SK-N-SH (cell line): ENCODE measurements around the gene ARIH2. TPM values are rescaled to one million over a fixed set of nuclear protein-coding genes. Genes with fewer than 3 reads are reported as not detected.
A peak's percentile ranks its signal among the peaks of the same experiment; 100 is the strongest.

Experiments
- CTCF ChIA-PET: fragments of 300-600, 350-600 bp; formaldehyde crosslinking; extraction: SDS; loops from one replicate; lab custom pipeline; 2021; lab: Yijun Ruan, JAX
- POLR2A ChIA-PET: fragments of 350-600 bp; sonication (Branson Sonifier 250); formaldehyde crosslinking; extraction: SDS; loops from one replicate; lab custom pipeline; 2020; ENCODE audit warnings: antibody characterized with exemption, inconsistent platforms; lab: Yijun Ruan, JAX
- DNase-seq: peaks from one replicate; pipeline ENCODE4 v3.0.0; 2012
- H2AFZ ChIP-seq: fragments of 200-600 bp; sonication (generic); 2 replicates; pipeline ENCODE4 v1.8.1; 2016; ENCODE audit warnings: antibody characterized with exemption, mild to moderate bottlenecking, low read depth
- H3F3A ChIP-seq: fragments of 200-600 bp; sonication (generic); replicated peaks from 2 replicates; pipeline ENCODE3; 2016; ENCODE audit warnings: antibody characterized with exemption, mild to moderate bottlenecking; ENCODE audit not compliant: insufficient read depth
- H3K27ac ChIP-seq, 2 experiments: fragments of 200-500 bp in 1 of 2; fragments of 200-600 bp in 1 of 2; sonication (Bioruptor generic) in 1 of 2; sonication (generic), shearing (Covaris generic) in 1 of 2; 2 replicates each; pipeline versions ENCODE4 v1.5.1 to v1.6.1; 2014 to 2016; ENCODE audit warnings: low read depth in 2 of 2, inconsistent platforms in 1 of 2, low read length in 1 of 2, mild to moderate bottlenecking in 1 of 2, mixed read lengths in 1 of 2
- H3K27me3 ChIP-seq: fragments of 200-600 bp; sonication (generic), shearing (Covaris generic); 2 replicates; pipeline ENCODE4 v1.6.1; 2016; ENCODE audit warnings: mixed run types; ENCODE audit not compliant: insufficient read depth
- H3K36me3 ChIP-seq, 2 experiments: fragments of 200-500 bp in 1 of 2; fragments of 200-600 bp in 1 of 2; sonication (Bioruptor generic) in 1 of 2; sonication (generic) in 1 of 2; replicated peaks in 1 of 2; 2 replicates each; pipeline versions ENCODE3 to v1.5.1; 2014 to 2016; ENCODE audit warnings: low read length in 1 of 2, mild to moderate bottlenecking in 1 of 2; ENCODE audit not compliant: insufficient read depth in 2 of 2, control insufficient read depth in 1 of 2
- H3K4me1 ChIP-seq, 2 experiments: fragments of 200-500 bp in 1 of 2; fragments of 200-600 bp in 1 of 2; sonication (Bioruptor generic) in 1 of 2; sonication (generic), shearing (Covaris generic) in 1 of 2; 2 replicates each; pipeline versions ENCODE4 v1.5.1 to v1.6.1; 2014 to 2016; ENCODE audit warnings: low read depth in 1 of 2, low read length in 1 of 2, mixed run types in 1 of 2; ENCODE audit not compliant: insufficient read depth in 2 of 2, control insufficient read depth in 1 of 2
- H3K4me2 ChIP-seq: fragments of 200-600 bp; sonication (generic), shearing (Covaris generic); 2 replicates; pipeline ENCODE4 v1.6.1; 2017; ENCODE audit warnings: mixed run types
- H3K4me3 ChIP-seq, 2 experiments: fragments of 200-500 bp in 1 of 2; fragments of 200-600 bp in 1 of 2; sonication (Bioruptor generic) in 1 of 2; sonication (generic), shearing (Covaris generic) in 1 of 2; 2 replicates each; pipeline versions ENCODE4 v1.5.1 to v1.8.1; 2014 to 2016; ENCODE audit warnings: low read depth in 2 of 2, inconsistent platforms in 1 of 2, low read length in 1 of 2, mild to moderate bottlenecking in 1 of 2, mixed read lengths in 1 of 2, moderate library complexity in 1 of 2
- H3K79me2 ChIP-seq: fragments of 200-600 bp; sonication (generic); 2 replicates; pipeline ENCODE4 v1.8.1; 2017; ENCODE audit warnings: mild to moderate bottlenecking; ENCODE audit not compliant: insufficient read depth
- H3K9ac ChIP-seq: fragments of 200-600 bp; sonication (generic); 2 replicates; pipeline ENCODE4 v1.6.1; 2017; ENCODE audit warnings: mixed run types
- H3K9me2 ChIP-seq: fragments of 200-600 bp; sonication (generic); 2 replicates; pipeline ENCODE4 v1.6.1; 2017; ENCODE audit warnings: mixed run types
- H3K9me3 ChIP-seq: fragments of 200-600 bp; sonication (generic); 2 replicates; pipeline ENCODE4 v1.6.1; 2017; ENCODE audit warnings: mixed run types, mild to moderate bottlenecking, moderate library complexity
- H4K20me1 ChIP-seq: fragments of 200-600 bp; sonication (generic); 2 replicates; pipeline ENCODE4 v1.6.1; 2017; ENCODE audit warnings: mild to moderate bottlenecking, mixed run types; ENCODE audit not compliant: insufficient read depth
- CHD2 ChIP-seq: fragments of 150-350 bp; IDR thresholded peaks from 2 replicates; pipeline ENCODE4 v1.6.1; 2018; ENCODE audit warnings: low read length; ENCODE audit not compliant: partially characterized antibody
- ELF1 ChIP-seq: IDR thresholded peaks from 2 replicates; pipeline ENCODE4 v1.4.0; 2012
- EZH2phosphoT487 ChIP-seq: fragments of 200-600 bp; sonication (generic); IDR thresholded peaks from 2 replicates; pipeline ENCODE4 v1.6.1; 2017; ENCODE audit warnings: low read depth, mixed run types, mild to moderate bottlenecking, antibody characterized with exemption, moderate library complexity, borderline replicate concordance
- FOSL2 ChIP-seq: IDR thresholded peaks from 2 replicates; pipeline ENCODE4 v1.4.0; 2012; ENCODE audit warnings: low read depth, mild to moderate bottlenecking, moderate library complexity, borderline replicate concordance
- FOXJ3 ChIP-seq: sonication (generic); formaldehyde crosslinking; IDR thresholded peaks from 2 replicates; pipeline ENCODE4 v1.5.1; 2020; ENCODE audit warnings: mild to moderate bottlenecking, missing genetic modification reagents
- FOXM1 ChIP-seq: IDR thresholded peaks from 2 replicates; pipeline ENCODE4 v1.4.0; 2012; ENCODE audit warnings: low read depth, mild to moderate bottlenecking
- GABPA ChIP-seq: IDR thresholded peaks from 2 replicates; pipeline ENCODE4 v1.4.0; 2012; ENCODE audit warnings: low read depth, mild to moderate bottlenecking
- GATA2 ChIP-seq: sonication (generic); formaldehyde crosslinking; IDR thresholded peaks from 2 replicates; pipeline ENCODE4 v1.5.0; 2020; ENCODE audit warnings: mild to moderate bottlenecking, missing genetic modification reagents
- IRF3 ChIP-seq: fragments of 150-350 bp; IDR thresholded peaks from 2 replicates; pipeline ENCODE4 v1.6.1; 2016; ENCODE audit warnings: mild to moderate bottlenecking, low read depth, low read length
- JUND ChIP-seq: IDR thresholded peaks from 2 replicates; pipeline ENCODE4 v1.4.0; 2012
- MAX ChIP-seq: IDR thresholded peaks from 2 replicates; pipeline ENCODE4 v1.4.0; 2012; ENCODE audit warnings: low read depth
- MXI1 ChIP-seq: IDR thresholded peaks from 2 replicates; pipeline ENCODE4 v1.6.1; 2012; ENCODE audit warnings: mild to moderate bottlenecking, low read depth, low read length, improper control_type of control experiment
- NFIC ChIP-seq: IDR thresholded peaks from 2 replicates; pipeline ENCODE4 v1.4.0; 2012; ENCODE audit warnings: borderline replicate concordance
- PBX3 ChIP-seq: IDR thresholded peaks from 2 replicates; pipeline ENCODE4; 2012
- POLR2AphosphoS5 ChIP-seq: IDR thresholded peaks from 2 replicates; pipeline ENCODE4 v1.6.1; 2012; ENCODE audit warnings: low read depth, low read length
- RAD21 ChIP-seq: IDR thresholded peaks from 2 replicates; pipeline ENCODE4 v1.6.1; 2012; ENCODE audit warnings: mild to moderate bottlenecking, low read length
- RFX5 ChIP-seq: IDR thresholded peaks from 2 replicates; pipeline ENCODE4 v1.6.1; 2012; ENCODE audit warnings: mild to moderate bottlenecking, improper control_type of control experiment, low read length
- SIN3A ChIP-seq: IDR thresholded peaks from 2 replicates; pipeline ENCODE4 v1.6.1; 2012; ENCODE audit warnings: low read depth, mild to moderate bottlenecking, low read length, moderate library complexity, borderline replicate concordance
- TCF12 ChIP-seq: IDR thresholded peaks from 2 replicates; pipeline ENCODE4 v1.4.0; 2012
- TEAD4 ChIP-seq: IDR thresholded peaks from 2 replicates; pipeline ENCODE4 v1.4.0; 2012; ENCODE audit warnings: mild to moderate bottlenecking, borderline replicate concordance; ENCODE audit not compliant: insufficient read depth
- USF1 ChIP-seq: IDR thresholded peaks from 2 replicates; pipeline ENCODE4 v1.4.0; 2012; ENCODE audit warnings: low read depth, borderline replicate concordance
- YY1 ChIP-seq: IDR thresholded peaks from 2 replicates; pipeline ENCODE4 v1.4.0; 2012; ENCODE audit warnings: low read depth, mild to moderate bottlenecking
- WGBS: methylation state at CpG from one replicate; pipeline ENCODE4 v1.1.6; 2017; ENCODE audit warnings: low lambda C conversion rate; 5-methylcytosine and 5-hydroxymethylcytosine counted together
- polyA plus RNA-seq, 3 experiments: library from polyadenylated mRNA; depleted of rRNA; stranded (reverse); fragments of >200 nt; gene quantifications; 2 replicates each; pipeline ENCODE4 v1.2.3, GENCODE V29; 2012
- TF ChIP-seq, protein P1 (sequence below): fragments of 200-600 bp; sonication (generic); IDR thresholded peaks from 2 replicates; pipeline ENCODE4 v1.6.1; 2017; ENCODE audit warnings: antibody characterized with exemption, mild to moderate bottlenecking, moderate library complexity
- TF ChIP-seq, protein P2 (sequence below): IDR thresholded peaks from 2 replicates; pipeline ENCODE4 v1.6.1; 2012; ENCODE audit warnings: mild to moderate bottlenecking, low read depth, low read length, moderate library complexity

The ARIH2 gene
- polyA plus RNA-seq, 1 of the 3 experiments (the other 2 are of a cell fraction), result 69.7 TPM

DNA sequence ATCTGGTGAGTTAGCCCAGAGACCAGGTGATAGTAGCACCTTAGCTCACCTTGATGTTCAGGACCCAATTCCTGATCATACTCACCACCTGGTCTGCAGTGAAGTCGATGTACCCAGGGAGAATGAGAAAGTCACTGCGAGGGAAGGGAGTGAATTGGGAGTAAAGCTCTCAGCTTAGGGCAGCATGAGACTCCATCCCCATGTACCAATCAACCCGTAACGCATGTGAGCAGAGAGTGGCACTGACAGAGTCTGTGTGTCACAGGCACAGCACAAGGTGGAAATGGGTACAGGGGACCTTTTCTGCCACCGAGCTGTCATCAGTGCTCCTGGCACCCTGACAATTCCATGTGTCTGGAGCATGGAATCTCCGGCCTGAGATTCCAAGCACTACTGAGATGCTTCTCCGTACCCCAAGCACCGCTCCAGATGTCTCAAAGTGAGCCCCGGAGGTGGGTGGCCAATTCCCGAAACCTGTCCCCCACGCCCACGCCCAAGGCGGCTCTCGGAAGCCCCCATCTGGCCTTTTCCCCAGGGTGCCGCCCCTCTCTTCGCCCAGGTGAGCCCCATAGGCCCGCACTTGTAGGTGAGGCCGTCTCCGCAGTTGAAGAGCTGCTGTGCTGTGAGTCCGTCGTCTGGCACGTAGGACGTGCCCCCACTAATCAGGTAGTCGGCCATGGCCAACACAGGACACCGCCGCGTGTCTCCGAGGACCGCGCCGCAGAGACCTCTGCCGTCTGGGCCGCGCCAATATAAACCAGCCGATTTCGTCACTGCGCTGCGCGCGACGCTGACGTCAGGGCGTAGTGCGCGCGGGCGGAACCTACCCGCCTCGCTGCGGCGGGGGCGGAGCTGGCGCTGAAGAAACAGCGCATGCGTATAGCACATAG, 110.3 kb downstream of the ARIH2 start, which contains the start of gene IMPDH2:
Gene IMPDH2, minus strand, starts transcription at position 726 of the 890 bp plus-strand sequence. Its CDS starts 48 bp downstream, at position 678.
- no peaks in the 10 kb centered on the region for H3K9me2 ChIP-seq
- peak within 1 kb of the TSS; percentile 83 to 87 for H3K4me3 ChIP-seq
- peaks cover 66 to 69% of the 10 kb centered on the region in 2 experiments for H3K36me3 ChIP-seq
- H2AFZ ChIP-seq, result peak within 1 kb of the TSS; percentile 69
- H3K9me3 ChIP-seq, result no peaks in the 10 kb centered on the region
- H3K27me3 ChIP-seq, result no peaks in the 10 kb centered on the region
- H3K4me2 ChIP-seq, result peak within 1 kb of the TSS; percentile 97
- 4% methylated on average over 13 of the region's 55 CpGs for WGBS
- peaks cover 56% of the 10 kb centered on the region for H3F3A ChIP-seq
- H3K9ac ChIP-seq, result peak within 1 kb of the TSS; percentile 82
- CTCF ChIA-PET, result interaction anchor here (0.6 to 1.5 kb wide), 8 partner anchors 9 to 110 kb away, joined by 3 to 8 read pairs (median 4); partner anchors contain the start of genes ARIH2 and WDR6
- H3K4me1 ChIP-seq, result peaks cover 10 to 32% of the 10 kb centered on the region in 2 experiments; a peak in 3 of 4 replicates
- peak; percentile 92 for DNase-seq
- peaks cover 50% of the 10 kb centered on the region for H3K79me2 ChIP-seq
- POLR2A ChIA-PET, result interaction anchor here (0.6 to 2.3 kb wide), 8 partner anchors 8 to 105 kb away, joined by 3 to 18 read pairs (median 6); partner anchors contain the start of genes P4HTM, QRICH1 and WDR6
- H3K27ac ChIP-seq, result peak within 1 kb of the TSS; percentile 69 to 82
- no peaks in the 10 kb centered on the region for H4K20me1 ChIP-seq
- TF ChIP-seq RFX5, result no peak
- 0 out of 2 replicates have a peak, but pooled peaks have one; percentile 16 for TF ChIP-seq TEAD4
- TF ChIP-seq MXI1, result peak; percentile 89
- no peak for TF ChIP-seq EZH2phosphoT487
- no peak for TF ChIP-seq FOXM1
- no peak for TF ChIP-seq NFIC
- peak; percentile 25; the same call in 1 of the 2 replicates for TF ChIP-seq JUND
- TF ChIP-seq USF1, result no peak
- no peak for TF ChIP-seq FOXJ3 (CRISPR knock-in tag)
- no peak for TF ChIP-seq GABPA
- no peak for TF ChIP-seq GATA2
- 0 out of 2 replicates have a peak, but pooled peaks have one; percentile 59 for TF ChIP-seq YY1
- TF ChIP-seq PBX3, result peak; percentile 53
- TF ChIP-seq, protein P1, sequence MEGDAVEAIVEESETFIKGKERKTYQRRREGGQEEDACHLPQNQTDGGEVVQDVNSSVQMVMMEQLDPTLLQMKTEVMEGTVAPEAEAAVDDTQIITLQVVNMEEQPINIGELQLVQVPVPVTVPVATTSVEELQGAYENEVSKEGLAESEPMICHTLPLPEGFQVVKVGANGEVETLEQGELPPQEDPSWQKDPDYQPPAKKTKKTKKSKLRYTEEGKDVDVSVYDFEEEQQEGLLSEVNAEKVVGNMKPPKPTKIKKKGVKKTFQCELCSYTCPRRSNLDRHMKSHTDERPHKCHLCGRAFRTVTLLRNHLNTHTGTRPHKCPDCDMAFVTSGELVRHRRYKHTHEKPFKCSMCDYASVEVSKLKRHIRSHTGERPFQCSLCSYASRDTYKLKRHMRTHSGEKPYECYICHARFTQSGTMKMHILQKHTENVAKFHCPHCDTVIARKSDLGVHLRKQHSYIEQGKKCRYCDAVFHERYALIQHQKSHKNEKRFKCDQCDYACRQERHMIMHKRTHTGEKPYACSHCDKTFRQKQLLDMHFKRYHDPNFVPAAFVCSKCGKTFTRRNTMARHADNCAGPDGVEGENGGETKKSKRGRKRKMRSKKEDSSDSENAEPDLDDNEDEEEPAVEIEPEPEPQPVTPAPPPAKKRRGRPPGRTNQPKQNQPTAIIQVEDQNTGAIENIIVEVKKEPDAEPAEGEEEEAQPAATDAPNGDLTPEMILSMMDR, result 0 out of 2 replicates have a peak, but pooled peaks have one; percentile 11
- TF ChIP-seq, protein P2, sequence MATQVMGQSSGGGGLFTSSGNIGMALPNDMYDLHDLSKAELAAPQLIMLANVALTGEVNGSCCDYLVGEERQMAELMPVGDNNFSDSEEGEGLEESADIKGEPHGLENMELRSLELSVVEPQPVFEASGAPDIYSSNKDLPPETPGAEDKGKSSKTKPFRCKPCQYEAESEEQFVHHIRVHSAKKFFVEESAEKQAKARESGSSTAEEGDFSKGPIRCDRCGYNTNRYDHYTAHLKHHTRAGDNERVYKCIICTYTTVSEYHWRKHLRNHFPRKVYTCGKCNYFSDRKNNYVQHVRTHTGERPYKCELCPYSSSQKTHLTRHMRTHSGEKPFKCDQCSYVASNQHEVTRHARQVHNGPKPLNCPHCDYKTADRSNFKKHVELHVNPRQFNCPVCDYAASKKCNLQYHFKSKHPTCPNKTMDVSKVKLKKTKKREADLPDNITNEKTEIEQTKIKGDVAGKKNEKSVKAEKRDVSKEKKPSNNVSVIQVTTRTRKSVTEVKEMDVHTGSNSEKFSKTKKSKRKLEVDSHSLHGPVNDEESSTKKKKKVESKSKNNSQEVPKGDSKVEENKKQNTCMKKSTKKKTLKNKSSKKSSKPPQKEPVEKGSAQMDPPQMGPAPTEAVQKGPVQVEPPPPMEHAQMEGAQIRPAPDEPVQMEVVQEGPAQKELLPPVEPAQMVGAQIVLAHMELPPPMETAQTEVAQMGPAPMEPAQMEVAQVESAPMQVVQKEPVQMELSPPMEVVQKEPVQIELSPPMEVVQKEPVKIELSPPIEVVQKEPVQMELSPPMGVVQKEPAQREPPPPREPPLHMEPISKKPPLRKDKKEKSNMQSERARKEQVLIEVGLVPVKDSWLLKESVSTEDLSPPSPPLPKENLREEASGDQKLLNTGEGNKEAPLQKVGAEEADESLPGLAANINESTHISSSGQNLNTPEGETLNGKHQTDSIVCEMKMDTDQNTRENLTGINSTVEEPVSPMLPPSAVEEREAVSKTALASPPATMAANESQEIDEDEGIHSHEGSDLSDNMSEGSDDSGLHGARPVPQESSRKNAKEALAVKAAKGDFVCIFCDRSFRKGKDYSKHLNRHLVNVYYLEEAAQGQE, result no peak
- TF ChIP-seq ELF1, result no peak
- no peak for TF ChIP-seq TCF12
- peak; percentile 95; the same call in 1 of the 2 replicates for TF ChIP-seq SIN3A
- peak; percentile 16; the same call in 1 of the 2 replicates for TF ChIP-seq FOSL2
- TF ChIP-seq POLR2AphosphoS5, result peak; percentile 99
- peak; percentile 61 for TF ChIP-seq CHD2
- no peak for TF ChIP-seq IRF3
- peak; percentile 96 for TF ChIP-seq MAX
- TF ChIP-seq RAD21, result no peak
